GM12875 (cell line): ENCODE data around the gene PHC3.

Experiments used
- H3K4me3 ChIP-seq: one replicate; pipeline ENCODE4 v1.5.1; 2011; ENCODE audit warnings: low read depth, low read length, control low read depth
- TF ChIP-seq, protein P1 (sequence below): IDR thresholded peaks from 2 replicates; pipeline ENCODE4 v1.5.1; 2011; ENCODE audit warnings: low read depth, mild to moderate bottlenecking, control low read depth, inconsistent platforms, low read length, moderate library complexity, borderline replicate concordance; ENCODE audit not compliant: insufficient read depth

PHC3 gene

DNA sequence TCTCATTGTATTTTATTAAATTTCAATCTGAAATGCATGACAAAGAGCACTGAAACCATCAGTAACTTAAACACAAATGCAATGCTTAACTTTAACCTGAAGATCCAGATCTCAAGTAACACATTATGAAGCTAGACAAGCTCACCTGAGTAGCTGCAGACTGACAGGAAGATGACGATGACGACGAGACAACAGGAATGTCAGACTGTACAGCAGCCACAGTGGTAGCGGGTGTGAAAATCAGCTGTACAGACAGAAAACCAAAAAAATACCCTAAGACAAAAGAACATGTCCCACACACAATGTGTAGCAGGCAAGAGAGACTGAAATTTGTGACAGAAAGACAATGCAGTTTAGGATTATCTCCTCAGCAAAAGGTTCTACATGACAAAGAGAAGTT lies 36.3 kb downstream of the PHC3 start:
- no peak overlapping the region for H3K4me3 ChIP-seq
- TF ChIP-seq, protein P1, sequence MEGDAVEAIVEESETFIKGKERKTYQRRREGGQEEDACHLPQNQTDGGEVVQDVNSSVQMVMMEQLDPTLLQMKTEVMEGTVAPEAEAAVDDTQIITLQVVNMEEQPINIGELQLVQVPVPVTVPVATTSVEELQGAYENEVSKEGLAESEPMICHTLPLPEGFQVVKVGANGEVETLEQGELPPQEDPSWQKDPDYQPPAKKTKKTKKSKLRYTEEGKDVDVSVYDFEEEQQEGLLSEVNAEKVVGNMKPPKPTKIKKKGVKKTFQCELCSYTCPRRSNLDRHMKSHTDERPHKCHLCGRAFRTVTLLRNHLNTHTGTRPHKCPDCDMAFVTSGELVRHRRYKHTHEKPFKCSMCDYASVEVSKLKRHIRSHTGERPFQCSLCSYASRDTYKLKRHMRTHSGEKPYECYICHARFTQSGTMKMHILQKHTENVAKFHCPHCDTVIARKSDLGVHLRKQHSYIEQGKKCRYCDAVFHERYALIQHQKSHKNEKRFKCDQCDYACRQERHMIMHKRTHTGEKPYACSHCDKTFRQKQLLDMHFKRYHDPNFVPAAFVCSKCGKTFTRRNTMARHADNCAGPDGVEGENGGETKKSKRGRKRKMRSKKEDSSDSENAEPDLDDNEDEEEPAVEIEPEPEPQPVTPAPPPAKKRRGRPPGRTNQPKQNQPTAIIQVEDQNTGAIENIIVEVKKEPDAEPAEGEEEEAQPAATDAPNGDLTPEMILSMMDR = no peak

DNA sequence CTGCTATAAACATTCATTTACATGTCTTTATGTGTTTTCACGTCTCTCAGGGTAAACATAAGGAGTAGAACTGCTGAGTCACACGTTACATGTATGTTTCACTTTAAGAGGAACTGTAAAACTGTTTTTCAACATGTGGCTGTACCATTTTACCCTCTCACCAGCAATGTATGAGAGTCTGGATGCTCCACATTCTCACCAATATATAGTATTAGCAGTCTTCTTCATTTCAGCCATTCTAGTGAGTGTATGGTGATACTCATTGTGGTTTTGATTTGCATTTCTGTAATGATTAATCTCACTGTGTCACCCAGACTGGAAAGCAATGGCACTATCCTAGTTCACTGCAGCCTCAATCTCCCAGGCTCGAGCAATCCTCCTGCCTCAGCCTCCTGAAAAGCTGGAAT lies 37.1 kb downstream of the PHC3 start:
- TF ChIP-seq, protein P1 = no peak
- no peak overlapping the region for H3K4me3 ChIP-seq

DNA sequence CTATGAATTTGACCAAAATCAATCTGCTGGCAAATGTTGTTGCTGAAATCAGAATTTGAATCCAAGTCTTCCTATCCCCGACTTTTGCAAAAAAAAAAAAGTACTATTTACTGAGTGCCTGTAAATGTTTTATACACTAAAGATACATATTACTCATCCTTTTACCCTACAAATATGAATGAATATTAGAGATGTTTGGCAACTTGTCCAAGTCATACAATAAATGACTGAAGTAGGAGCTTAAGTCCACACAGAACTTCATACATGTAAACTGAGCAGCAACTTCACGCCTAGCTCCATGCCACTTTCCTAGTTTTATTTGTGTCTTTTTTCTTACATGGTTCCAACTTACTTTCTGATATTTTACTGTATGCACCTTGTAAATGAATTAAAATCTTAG lies 39.2 kb downstream of the PHC3 start:
- TF ChIP-seq, protein P1 = no peak

DNA sequence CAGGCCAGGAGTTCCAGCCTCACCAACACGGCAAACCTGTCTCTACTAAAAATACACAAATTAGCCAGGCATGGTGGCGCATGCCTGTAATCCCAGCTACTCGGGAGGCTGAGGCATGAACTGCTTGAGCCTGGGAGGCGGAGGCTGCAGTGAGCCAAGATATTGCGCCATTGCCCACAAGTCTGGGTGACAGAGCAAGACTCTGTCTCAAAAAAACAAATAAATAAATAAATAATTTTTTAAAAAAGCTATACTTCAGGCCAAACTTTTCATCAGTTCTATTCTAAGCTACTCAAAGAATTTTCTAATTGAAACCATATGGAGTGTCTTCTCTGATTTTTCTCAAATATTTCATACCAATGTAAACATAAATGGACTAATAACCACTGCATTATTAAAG lies 43.5 kb downstream of the PHC3 start:
- TF ChIP-seq, protein P1 = no peak
- H3K4me3 ChIP-seq = no peak overlapping the region

More for the DNA sequence above, 39.2 kb downstream of the PHC3 start:
- H3K4me3 ChIP-seq = no peak overlapping the region

DNA sequence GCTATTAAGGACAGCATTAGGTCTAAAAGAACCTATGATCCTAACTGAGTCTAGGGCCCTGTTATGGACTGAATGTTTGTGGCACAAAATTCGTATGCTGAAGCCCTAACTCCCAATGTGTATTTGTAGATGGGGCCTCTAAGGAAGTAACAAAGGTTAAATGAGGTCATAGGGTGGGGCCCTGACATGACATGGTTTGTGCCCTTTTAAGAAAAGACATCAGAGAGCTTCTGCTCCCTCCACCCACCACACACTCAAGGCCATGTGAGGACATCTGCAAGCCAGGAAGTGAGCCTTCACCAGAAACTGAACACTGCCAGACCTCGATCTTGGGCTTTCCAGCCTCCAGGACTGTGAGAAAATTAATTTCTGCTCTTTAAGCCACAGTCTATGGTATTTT lies 49.2 kb downstream of the PHC3 start:
- no peak overlapping the region for H3K4me3 ChIP-seq
- TF ChIP-seq, protein P1 = no peak

DNA sequence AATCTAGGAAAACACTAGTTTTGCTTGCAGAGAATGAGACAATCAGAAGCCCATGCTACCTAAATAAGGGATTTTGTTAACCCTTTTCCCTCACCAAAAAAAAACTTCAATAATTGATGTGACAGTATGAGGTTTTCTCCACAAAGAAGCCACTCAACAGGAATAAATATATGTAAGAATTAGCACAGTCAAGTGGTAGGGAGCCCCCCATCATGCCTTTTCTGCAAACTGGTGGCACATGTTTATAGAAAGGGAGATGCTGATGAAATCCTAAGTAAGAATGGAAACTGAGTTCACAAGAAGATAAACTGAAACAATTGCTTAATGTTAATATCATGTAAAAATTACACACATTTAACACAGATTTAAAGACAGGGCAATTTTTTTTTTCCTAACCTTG lies 51.0 kb downstream of the PHC3 start:
- H3K4me3 ChIP-seq = no peak overlapping the region
- TF ChIP-seq, protein P1 = no peak

DNA sequence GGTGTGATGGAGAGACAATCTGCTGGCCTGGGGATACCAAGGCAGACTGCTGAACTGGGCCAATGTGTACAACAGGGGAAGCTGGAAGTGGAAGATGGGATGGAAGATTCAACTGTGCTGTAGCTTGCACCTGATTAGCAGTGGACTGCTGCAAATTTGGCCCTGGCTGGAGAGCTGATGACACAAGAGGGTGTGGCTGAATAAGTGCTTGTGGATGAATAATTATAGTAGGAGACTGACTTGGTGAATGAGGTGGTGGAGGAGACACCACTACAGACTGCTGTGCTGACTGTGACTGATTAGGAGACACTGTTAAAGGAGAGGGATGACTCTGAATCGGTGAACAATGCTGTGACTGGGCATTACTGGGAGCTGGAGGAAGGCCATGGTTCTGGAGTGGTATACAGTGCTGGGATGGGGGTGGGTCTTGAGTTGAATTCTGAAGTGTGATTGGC lies 52.5 kb downstream of the PHC3 start:
- H3K4me3 ChIP-seq = no peak overlapping the region
- TF ChIP-seq, protein P1 = no peak
